ENCODE measurements around the gene UBR4. TPM values are rescaled to one million over a fixed set of nuclear protein-coding genes. Genes with fewer than 3 reads are reported as not detected.

The UBR4 gene
- total and polyA plus RNA-seq, 12 donors = 82.3 to 278 (median 119) TPM

DNA sequence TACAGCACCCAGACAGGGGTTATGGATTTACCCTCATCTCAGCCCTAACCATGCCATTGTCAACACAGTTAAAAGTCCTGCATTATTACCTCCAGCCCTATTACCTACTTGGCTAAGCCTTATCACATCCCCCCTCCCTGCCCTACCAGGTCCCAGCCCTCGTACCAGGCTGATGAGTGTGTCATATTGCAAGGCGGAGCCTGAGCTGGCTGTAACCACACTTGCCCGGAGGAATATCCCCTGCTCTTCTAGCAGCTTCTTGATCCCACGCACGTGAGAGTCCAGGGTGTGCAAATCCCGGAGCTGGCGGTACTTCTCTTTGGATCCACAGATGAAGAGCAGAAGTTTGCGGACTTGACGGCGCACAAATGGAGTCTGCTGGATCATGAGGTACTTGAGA is 87.4 kb downstream of the UBR4 start:
- peak in 1 of 7 donors; percentile 49 for DNase-seq
- Histone ChIP-seq H3K27ac (no peak overlapping the region), H3K36me3 (replicated peaks in 1 of 2) (peaks cover 0 to 99% of the 10 kb centered on the region in 2 donors), H3K27me3 (no peaks in the 10 kb centered on the region), H3K9me3 (replicated peaks in 1 of 3) (no peaks in the 10 kb centered on the region), H3K4me3 (no peak overlapping the region), H3K4me1 (replicated peaks in 1 of 2) (peaks cover 0 to 4% of the 10 kb centered on the region in 2 donors)
- intact Hi-C loops (cut with DNase I) = no loop called here
- TF ChIP-seq, protein P1, sequence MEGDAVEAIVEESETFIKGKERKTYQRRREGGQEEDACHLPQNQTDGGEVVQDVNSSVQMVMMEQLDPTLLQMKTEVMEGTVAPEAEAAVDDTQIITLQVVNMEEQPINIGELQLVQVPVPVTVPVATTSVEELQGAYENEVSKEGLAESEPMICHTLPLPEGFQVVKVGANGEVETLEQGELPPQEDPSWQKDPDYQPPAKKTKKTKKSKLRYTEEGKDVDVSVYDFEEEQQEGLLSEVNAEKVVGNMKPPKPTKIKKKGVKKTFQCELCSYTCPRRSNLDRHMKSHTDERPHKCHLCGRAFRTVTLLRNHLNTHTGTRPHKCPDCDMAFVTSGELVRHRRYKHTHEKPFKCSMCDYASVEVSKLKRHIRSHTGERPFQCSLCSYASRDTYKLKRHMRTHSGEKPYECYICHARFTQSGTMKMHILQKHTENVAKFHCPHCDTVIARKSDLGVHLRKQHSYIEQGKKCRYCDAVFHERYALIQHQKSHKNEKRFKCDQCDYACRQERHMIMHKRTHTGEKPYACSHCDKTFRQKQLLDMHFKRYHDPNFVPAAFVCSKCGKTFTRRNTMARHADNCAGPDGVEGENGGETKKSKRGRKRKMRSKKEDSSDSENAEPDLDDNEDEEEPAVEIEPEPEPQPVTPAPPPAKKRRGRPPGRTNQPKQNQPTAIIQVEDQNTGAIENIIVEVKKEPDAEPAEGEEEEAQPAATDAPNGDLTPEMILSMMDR (IDR thresholded peaks at IDR 0.05) = no peak
- no peak for TF ChIP-seq POLR2A (IDR thresholded peaks at IDR 0.05)
- 83 to 86% (median 85%) methylated on average over 10 of the region's 10 CpGs for WGBS, 4 donors

- no peaks in the 10 kb centered on the region for H3K9me3 ChIP-seq (replicated peaks in 1 of 3)
- no peaks in the 10 kb centered on the region for H3K27me3 ChIP-seq
- no peak for DNase-seq
- intact Hi-C loops (cut with DNase I) = no loop called here
- H3K36me3 ChIP-seq (replicated peaks in 1 of 2) = peaks cover 0 to 99% of the 10 kb centered on the region in 2 donors
- H3K4me1 ChIP-seq (replicated peaks in 1 of 2) = peaks cover under 1 to 4% of the 10 kb centered on the region in 2 donors
- 68 to 83% (median 78%) methylated on average over 7 of the region's 7 CpGs for WGBS, 4 donors
- no peak overlapping the region for H3K27ac ChIP-seq
- no peak for TF ChIP-seq POLR2A (IDR thresholded peaks at IDR 0.05)
- TF ChIP-seq, protein P1 (IDR thresholded peaks at IDR 0.05) = no peak
- H3K4me3 ChIP-seq = no peak overlapping the region
Observed at GRCh38 chr1:19121192-19121591, 88.9 kb downstream of the UBR4 start.

- WGBS, 4 donors = 93 to 97% (median 95%) methylated on average over 7 of the region's 7 CpGs
- peaks cover 4 to 8% of the 10 kb centered on the region in 2 donors for H3K4me1 ChIP-seq (replicated peaks in 1 of 2)
- no peaks in the 10 kb centered on the region for H3K9me3 ChIP-seq (replicated peaks in 1 of 3)
- no peak for DNase-seq
- H3K27ac ChIP-seq = no peak overlapping the region
- intact Hi-C loops (cut with DNase I) = no loop called here
- TF ChIP-seq, protein P1 (IDR thresholded peaks at IDR 0.05) = no peak
- no peak for TF ChIP-seq POLR2A (IDR thresholded peaks at IDR 0.05)
- no peaks in the 10 kb centered on the region for H3K27me3 ChIP-seq
- H3K4me3 ChIP-seq = no peak overlapping the region
- peaks cover 0 to 99% of the 10 kb centered on the region in 2 donors for H3K36me3 ChIP-seq (replicated peaks in 1 of 2)
Observed at GRCh38 chr1:19120070-19120469, 90.0 kb downstream of the UBR4 start.

- Histone ChIP-seq H3K27me3 (no peaks in the 10 kb centered on the region), H3K27ac (no peak overlapping the region), H3K4me3 (no peak overlapping the region), H3K9me3 (replicated peaks in 1 of 3) (no peaks in the 10 kb centered on the region), H3K36me3 (replicated peaks in 1 of 2) (peaks cover 0 to 99% of the 10 kb centered on the region in 2 donors), H3K4me1 (replicated peaks in 1 of 2) (peaks cover 4 to 8% of the 10 kb centered on the region in 2 donors)
- WGBS, 4 donors = 62 to 74% (median 66%) methylated on average over 5 to 6 of the region's 6 CpGs
- no peak for TF ChIP-seq POLR2A (IDR thresholded peaks at IDR 0.05)
- TF ChIP-seq, protein P1 (IDR thresholded peaks at IDR 0.05) = no peak
- intact Hi-C loops (cut with DNase I) = no loop called here
- peak in 1 of 7 donors; percentile 37 for DNase-seq
Observed at GRCh38 chr1:19115082-19115808, 94.8 kb downstream of the UBR4 start.
